BE2C (cell line): ENCODE data around the gene ANO1.

Experiments used
- DNase-seq: peaks from one replicate; pipeline ENCODE4 v3.0.0-alpha.2; 2020
- H3K27me3 ChIP-seq: fragments of 250-450 bp; sonication (Bioruptor Pico); 2 replicates; pipeline ENCODE4 v1.5.1; 2020; ENCODE audit warnings: mild to moderate bottlenecking
- H3K36me3 ChIP-seq: fragments of 250-450 bp; sonication (Bioruptor Pico); 2 replicates; pipeline ENCODE4 v1.5.1; 2020; ENCODE audit warnings: mild to moderate bottlenecking
- H3K4me1 ChIP-seq: fragments of 250-450 bp; sonication (Bioruptor Pico); 2 replicates; pipeline ENCODE4 v1.5.1; 2020
- H3K4me3 ChIP-seq: 2 replicates; pipeline ENCODE4 v1.5.1; 2011; ENCODE audit warnings: low read depth, low read length
- H3K9me3 ChIP-seq: fragments of 250-450 bp; sonication (Bioruptor Pico); 2 replicates; pipeline ENCODE4 v1.5.1; 2020
- TF ChIP-seq, protein P1 (sequence below): IDR thresholded peaks from 2 replicates; pipeline ENCODE4 v1.5.1; 2012; ENCODE audit warnings: mild to moderate bottlenecking, low read depth, low read length

ANO1 gene

DNA sequence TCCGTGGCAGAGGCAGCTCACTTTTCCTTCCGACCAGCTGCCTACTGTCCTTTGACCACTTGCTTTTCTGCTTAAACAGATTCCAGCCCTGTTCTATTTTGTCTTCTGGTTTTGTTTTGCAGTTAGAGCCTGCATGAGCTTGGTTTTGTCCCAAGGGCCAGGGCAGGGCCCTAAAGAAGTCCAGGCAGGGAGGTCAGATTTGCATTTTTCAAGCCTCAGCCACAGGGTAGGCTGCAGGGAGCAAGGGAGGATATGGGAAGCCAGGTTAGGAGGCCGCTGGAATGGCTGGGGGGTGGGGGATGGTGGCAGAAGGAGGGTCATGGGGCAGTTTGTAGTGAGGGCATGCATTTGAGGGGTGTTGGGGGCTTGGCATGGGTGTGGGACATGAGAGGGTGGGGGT, 148.1 kb downstream of the ANO1 start:
- Histone ChIP-seq H3K4me3 (no peak overlapping the region), H3K9me3 (no peaks in the 10 kb centered on the region), H3K27me3 (peaks cover 10% of the 10 kb centered on the region), H3K4me1 (no peaks in the 10 kb centered on the region), H3K36me3 (no peaks in the 10 kb centered on the region)
- DNase-seq = no peak
- TF ChIP-seq, protein P1, sequence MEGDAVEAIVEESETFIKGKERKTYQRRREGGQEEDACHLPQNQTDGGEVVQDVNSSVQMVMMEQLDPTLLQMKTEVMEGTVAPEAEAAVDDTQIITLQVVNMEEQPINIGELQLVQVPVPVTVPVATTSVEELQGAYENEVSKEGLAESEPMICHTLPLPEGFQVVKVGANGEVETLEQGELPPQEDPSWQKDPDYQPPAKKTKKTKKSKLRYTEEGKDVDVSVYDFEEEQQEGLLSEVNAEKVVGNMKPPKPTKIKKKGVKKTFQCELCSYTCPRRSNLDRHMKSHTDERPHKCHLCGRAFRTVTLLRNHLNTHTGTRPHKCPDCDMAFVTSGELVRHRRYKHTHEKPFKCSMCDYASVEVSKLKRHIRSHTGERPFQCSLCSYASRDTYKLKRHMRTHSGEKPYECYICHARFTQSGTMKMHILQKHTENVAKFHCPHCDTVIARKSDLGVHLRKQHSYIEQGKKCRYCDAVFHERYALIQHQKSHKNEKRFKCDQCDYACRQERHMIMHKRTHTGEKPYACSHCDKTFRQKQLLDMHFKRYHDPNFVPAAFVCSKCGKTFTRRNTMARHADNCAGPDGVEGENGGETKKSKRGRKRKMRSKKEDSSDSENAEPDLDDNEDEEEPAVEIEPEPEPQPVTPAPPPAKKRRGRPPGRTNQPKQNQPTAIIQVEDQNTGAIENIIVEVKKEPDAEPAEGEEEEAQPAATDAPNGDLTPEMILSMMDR = no peak

DNA sequence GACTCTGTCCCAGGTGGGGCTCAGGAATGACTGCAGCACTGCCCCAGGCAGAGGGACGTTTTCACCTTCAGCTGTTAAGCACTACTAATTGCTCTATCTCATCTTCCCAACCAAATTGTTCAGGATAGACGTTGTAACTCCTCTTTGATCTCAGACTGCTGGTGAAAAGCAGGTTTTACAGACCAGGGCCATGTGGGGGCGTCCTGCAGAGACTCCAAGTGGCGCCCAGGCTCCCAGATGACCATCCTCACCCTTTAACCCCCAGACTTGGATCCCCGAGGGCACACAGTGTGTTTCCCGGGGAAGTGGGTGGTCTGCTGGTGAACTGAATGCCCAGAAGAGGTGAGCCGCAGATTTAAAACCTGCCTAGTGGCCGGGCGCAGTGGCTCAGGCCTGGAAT, 148.8 kb downstream of the ANO1 start:
- H3K4me3 ChIP-seq = no peak overlapping the region
- H3K36me3 ChIP-seq = no peaks in the 10 kb centered on the region
- peaks cover 10% of the 10 kb centered on the region for H3K27me3 ChIP-seq
- no peak for DNase-seq
- H3K9me3 ChIP-seq = no peaks in the 10 kb centered on the region
- no peaks in the 10 kb centered on the region for H3K4me1 ChIP-seq
- TF ChIP-seq, protein P1 = peak; percentile 53

DNA sequence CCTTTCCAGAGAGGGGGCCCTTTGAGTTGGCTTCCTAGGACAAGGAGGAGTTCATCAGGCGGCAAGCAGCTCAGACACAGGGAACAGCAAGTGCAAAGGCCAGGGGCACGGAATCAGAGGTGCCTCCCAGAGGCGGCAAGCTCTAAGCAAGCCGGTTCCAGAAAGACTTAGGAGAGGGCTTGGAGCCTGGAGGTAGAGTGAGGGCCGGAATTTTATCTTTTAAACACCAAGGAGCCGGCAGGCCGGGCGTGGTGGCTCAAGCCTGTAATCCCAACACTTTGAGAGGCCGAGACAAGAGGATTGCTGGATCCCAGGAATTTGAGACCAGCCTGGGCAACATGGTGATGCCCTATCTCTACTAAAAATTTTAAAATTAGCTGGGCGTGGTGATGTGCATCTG, 151.6 kb downstream of the ANO1 start:
- Histone ChIP-seq H3K9me3 (no peaks in the 10 kb centered on the region), H3K4me1 (no peaks in the 10 kb centered on the region), H3K4me3 (no peak overlapping the region), H3K27me3 (no peaks in the 10 kb centered on the region), H3K36me3 (no peaks in the 10 kb centered on the region)
- TF ChIP-seq, protein P1 = no peak
- DNase-seq = no peak

DNA sequence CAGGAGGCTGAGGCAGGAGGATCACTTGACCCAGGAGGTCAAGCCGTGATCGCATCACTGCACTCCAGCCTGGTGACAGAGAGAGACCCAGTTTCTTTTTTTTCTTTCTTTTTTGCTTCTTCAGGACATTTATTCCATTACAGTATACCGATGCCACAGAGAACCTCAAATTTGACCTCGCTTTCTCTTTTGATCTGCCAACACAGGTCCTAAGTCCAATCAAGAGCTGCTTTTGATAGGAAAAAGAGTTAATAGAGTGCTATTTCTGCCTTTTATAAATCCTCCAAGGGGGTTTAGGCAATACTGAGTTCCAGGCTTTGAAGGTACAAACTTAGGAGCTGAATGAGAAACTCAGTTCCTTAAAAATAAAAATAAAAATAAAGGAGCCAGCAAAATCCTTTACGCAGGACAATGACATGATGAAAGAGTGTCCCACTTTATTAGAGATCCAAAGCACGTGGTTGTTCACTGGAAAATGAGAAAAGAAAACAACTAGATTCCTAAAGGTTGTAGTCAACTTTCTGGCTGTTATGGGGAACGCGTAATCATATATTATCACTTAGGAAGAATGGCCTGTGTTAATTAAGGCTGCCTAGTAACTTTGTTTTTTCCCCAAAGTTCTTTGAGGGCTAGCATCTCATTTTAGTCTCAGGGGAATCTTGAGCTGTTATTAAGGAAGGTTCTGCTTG, 152.2 kb downstream of the ANO1 start:
- no peak for DNase-seq
- Histone ChIP-seq H3K27me3 (no peaks in the 10 kb centered on the region), H3K9me3 (no peaks in the 10 kb centered on the region), H3K4me3 (no peak overlapping the region), H3K36me3 (no peaks in the 10 kb centered on the region), H3K4me1 (no peaks in the 10 kb centered on the region)
- TF ChIP-seq, protein P1 = no peak

DNA sequence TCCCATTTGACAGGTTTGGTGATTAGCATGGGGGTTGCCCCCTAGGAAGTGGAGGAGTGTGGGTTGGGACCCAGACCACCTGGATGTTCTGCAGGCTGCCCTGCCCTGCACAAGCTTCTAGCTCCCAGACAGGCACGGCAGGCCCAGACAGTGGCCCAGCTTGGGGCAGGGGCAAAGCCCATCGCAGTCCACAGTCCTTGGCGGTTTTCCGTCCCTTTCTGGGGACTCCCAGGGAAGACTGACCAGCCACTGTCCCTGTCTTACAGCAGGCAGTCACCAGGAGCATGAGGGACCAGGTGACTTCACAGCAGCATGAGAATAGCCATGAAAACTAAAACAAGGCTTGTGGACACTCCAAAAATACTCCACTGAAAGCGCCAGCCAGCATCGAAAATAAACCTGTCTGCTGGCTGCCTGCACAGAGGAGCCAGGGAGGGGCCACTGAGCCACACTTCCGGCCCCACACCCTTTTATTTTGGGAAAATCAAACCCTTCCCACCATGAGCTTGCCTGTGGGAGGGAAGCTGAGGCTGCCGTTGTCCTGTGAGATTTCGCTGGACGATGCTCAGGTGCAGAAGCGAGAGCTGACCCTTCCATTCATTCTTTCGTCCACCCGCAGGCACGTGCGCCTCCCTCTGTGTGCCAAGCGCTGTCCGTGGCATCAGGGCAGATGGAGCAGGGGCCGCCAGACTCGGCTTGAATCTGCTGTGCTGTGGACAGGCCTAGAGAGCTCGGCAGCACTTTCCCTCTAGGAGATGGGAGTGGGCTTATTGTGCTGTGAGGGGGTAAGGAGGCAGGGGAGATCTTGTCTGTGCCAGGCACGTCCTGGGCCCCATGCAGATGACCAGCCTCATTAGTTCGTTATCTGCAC, 153.0 kb downstream of the ANO1 start:
- Histone ChIP-seq H3K36me3 (no peaks in the 10 kb centered on the region), H3K4me3 (no peak overlapping the region), H3K27me3 (no peaks in the 10 kb centered on the region), H3K9me3 (no peaks in the 10 kb centered on the region), H3K4me1 (no peaks in the 10 kb centered on the region)
- TF ChIP-seq, protein P1 = no peak
- no peak for DNase-seq

DNA sequence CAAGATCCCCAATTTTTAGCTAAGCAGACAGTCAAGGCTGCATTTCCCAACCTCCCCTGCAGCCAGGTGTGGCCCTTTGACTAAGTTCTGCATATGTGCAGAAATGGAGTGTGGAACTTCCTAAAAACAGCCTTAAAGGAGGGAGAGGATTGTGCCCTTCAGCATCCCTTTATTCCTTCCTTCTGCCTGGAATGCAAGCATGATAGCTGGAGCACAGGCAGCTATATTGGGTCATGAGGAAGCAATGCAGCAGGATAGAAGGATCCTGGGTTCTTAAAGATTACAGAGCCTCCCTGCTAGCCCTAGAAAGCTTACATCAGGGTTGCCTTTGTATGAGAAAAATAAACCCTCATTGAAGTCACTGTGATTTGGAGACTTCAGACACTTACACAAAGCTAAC, 154.9 kb downstream of the ANO1 start:
- DNase-seq = no peak
- H3K9me3 ChIP-seq = no peaks in the 10 kb centered on the region
- H3K27me3 ChIP-seq = no peaks in the 10 kb centered on the region
- TF ChIP-seq, protein P1 = no peak
- H3K36me3 ChIP-seq = no peaks in the 10 kb centered on the region
- no peak overlapping the region for H3K4me3 ChIP-seq
- no peaks in the 10 kb centered on the region for H3K4me1 ChIP-seq
